GM10248 (cell line): ENCODE measurements around the gene ASAH2.

Source experiments
- CTCF ChIA-PET: fragments of 300-600 bp; sonication (Branson Sonifier 250); formaldehyde crosslinking; extraction: SDS; loops from one replicate; lab custom pipeline; 2021; ENCODE audit warnings: antibody characterized with exemption; lab: Yijun Ruan, JAX
- POLR2A ChIA-PET: fragments of 350-650 bp; sonication (Branson Sonifier 250); formaldehyde crosslinking; extraction: SDS; loops from one replicate; lab custom pipeline; 2020; ENCODE audit warnings: antibody characterized with exemption; lab: Yijun Ruan, JAX
- DNase-seq: peaks from one replicate; pipeline ENCODE4 v3.0.0; 2012; ENCODE audit errors: extremely low spot score
- CTCF ChIP-seq: IDR thresholded peaks from 2 replicates; pipeline ENCODE4 v1.5.1; 2012; ENCODE audit warnings: mild to moderate bottlenecking, low read depth; ENCODE audit errors: extremely low read depth, missing control alignments, control extremely low read depth

ASAH2 gene

GRCh38 chr10:50260791-50261281, 9.5 kb upstream of the ASAH2 start:
- TF ChIP-seq CTCF = no peak
- ChIA-PET POLR2A (interaction anchor here (1.1 kb wide), 1 partner anchor 65 kb away, joined by 3 read pairs; no protein-coding TSS in a partner anchor), CTCF (interaction anchor here (1.1 to 7.0 kb wide), 7 partner anchors 10 to 666 kb away, joined by 3 to 56 read pairs (median 6); partner anchors contain the start of gene ASAH2)

GRCh38 chr10:50254479-50254878, 3.2 kb upstream of the ASAH2 start:
- POLR2A ChIA-PET = no interaction called here
- CTCF ChIA-PET = interaction anchor here (1.1 to 2.7 kb wide), 3 partner anchors 21 to 30 kb away, joined by 4 to 12 read pairs (median 4); no protein-coding TSS in a partner anchor
- DNase-seq = no peak
- no peak for TF ChIP-seq CTCF

More at GRCh38 chr10:50260791-50261281, 9.5 kb upstream of the ASAH2 start:
- peak; percentile 77 for DNase-seq

GRCh38 chr10:50250096-50250854, 1.0 kb downstream of the ASAH2 start:
- ChIA-PET POLR2A (no interaction called here), CTCF (interaction anchor here (0.7 to 1.7 kb wide), 8 partner anchors 9 to 43 kb away, joined by 3 to 8 read pairs (median 5); no protein-coding TSS in a partner anchor)
- DNase-seq = no peak
- no peak for TF ChIP-seq CTCF

GRCh38 chr10:50248598-50248997, 2.7 kb downstream of the ASAH2 start:
- DNase-seq = no peak
- ChIA-PET POLR2A (no interaction called here), CTCF (interaction anchor here (1.6 to 2.7 kb wide), 3 partner anchors 10 to 27 kb away, joined by 3 to 6 read pairs (median 6); no protein-coding TSS in a partner anchor)
- no peak for TF ChIP-seq CTCF

GRCh38 chr10:50248062-50248461, 3.3 kb downstream of the ASAH2 start:
- DNase-seq = no peak
- no peak for TF ChIP-seq CTCF
- CTCF ChIA-PET = interaction anchor here (1.0 to 2.7 kb wide), 4 partner anchors 10 to 28 kb away, joined by 3 to 6 read pairs (median 4); no protein-coding TSS in a partner anchor
- POLR2A ChIA-PET = no interaction called here

GRCh38 chr10:50244201-50244600, 7.1 kb downstream of the ASAH2 start:
- CTCF ChIA-PET = interaction anchor here (1.6 to 1.9 kb wide), 2 partner anchors 12 to 14 kb away, joined by 5 to 6 read pairs; no protein-coding TSS in a partner anchor

More at GRCh38 chr10:50244201-50244600, 7.1 kb downstream of the ASAH2 start:
- POLR2A ChIA-PET = no interaction called here
- no peak for DNase-seq
- TF ChIP-seq CTCF = no peak
